ENCODE data around the gene DNAJB7.
"Not testable (repeated sequence)": the region's sequence is repeated elsewhere in the genome, so short reads cannot be mapped to it uniquely, and the experiment has no call there.

Gene DNAJB7

DNA sequence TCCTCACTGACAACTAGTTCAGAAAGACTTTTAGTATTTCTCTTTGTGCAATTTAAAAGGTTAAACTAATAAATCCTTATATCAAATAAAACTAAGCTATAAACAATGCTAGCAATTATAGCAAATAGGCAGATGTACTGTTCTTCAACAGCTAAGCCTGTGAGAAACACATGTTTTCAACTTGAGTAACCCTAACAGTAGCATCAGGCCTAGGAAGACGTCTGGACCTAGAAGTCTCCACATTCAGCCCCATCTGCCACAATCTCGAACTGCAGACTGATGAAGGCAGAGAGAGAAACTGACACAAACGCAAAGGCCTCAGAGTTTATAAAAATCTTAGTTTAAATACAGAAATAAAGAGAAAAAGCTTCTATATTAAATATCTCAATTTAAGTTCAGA, 8.0 kb downstream of the DNAJB7 start:
- no peak overlapping the region for H3K27ac ChIP-seq (ENCODE audit: low read depth, low read length)
- no peaks in the 10 kb centered on the region for H3K27me3 ChIP-seq (ENCODE audit: control insufficient read depth in 1 of 2, insufficient read depth in 2 of 2, low read length in 2 of 2)
- peak overlapping the region; percentile 30 to 50 for H3K4me3 ChIP-seq (ENCODE audit: low read depth in 1 of 2, low read length in 2 of 2)
- H3K9ac ChIP-seq (ENCODE audit: low read depth in 1 of 2, low read length in 2 of 2): peak overlapping the region; percentile 9 to 100
- no peaks in the 10 kb centered on the region for H3K9me3 ChIP-seq (ENCODE audit: control insufficient read depth in 1 of 2, low read length in 2 of 2)
- H3K36me3 ChIP-seq (ENCODE audit: control insufficient read depth in 1 of 2, insufficient read depth in 2 of 2, low read length in 2 of 2): peaks cover 9 to 16% of the 10 kb centered on the region in 2 donors
- H3K4me1 ChIP-seq (ENCODE audit: control insufficient read depth in 1 of 2, insufficient read depth in 2 of 2, low read length in 2 of 2): peaks cover 37 to 50% of the 10 kb centered on the region in 2 donors

DNA sequence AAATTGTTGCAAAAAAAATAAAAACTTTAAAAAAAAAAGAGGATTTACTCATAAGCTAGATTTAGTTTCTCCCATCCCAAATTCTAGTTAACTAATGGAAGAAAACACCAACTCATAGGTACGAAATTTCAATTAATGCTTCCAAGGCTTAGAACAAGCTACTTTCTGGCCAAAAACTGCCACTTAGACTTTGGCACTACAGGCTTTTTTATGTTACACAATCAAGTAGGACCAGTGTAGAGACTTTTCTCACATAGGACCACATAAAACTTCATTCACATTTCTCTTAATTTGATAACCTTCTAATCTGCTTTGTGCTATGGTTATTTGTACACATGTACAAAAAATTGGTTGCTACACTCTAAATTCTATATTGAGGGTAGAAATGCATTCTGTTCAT, 8.6 kb downstream of the DNAJB7 start:
- H3K27ac ChIP-seq (ENCODE audit: low read depth, low read length): no peak overlapping the region
- H3K9me3 ChIP-seq (ENCODE audit: control insufficient read depth in 1 of 2, low read length in 2 of 2): no peaks in the 10 kb centered on the region
- peak overlapping the region in 1 of 2 donors; percentile 30 for H3K4me3 ChIP-seq (ENCODE audit: low read depth in 1 of 2, low read length in 2 of 2)
- H3K4me1 ChIP-seq (ENCODE audit: control insufficient read depth in 1 of 2, insufficient read depth in 2 of 2, low read length in 2 of 2): peaks cover 37 to 47% of the 10 kb centered on the region in 2 donors
- no peaks in the 10 kb centered on the region for H3K27me3 ChIP-seq (ENCODE audit: control insufficient read depth in 1 of 2, insufficient read depth in 2 of 2, low read length in 2 of 2)
- H3K9ac ChIP-seq (ENCODE audit: low read depth in 1 of 2, low read length in 2 of 2): peak overlapping the region; percentile 9 to 100
- H3K36me3 ChIP-seq (ENCODE audit: control insufficient read depth in 1 of 2, insufficient read depth in 2 of 2, low read length in 2 of 2): peaks cover 13 to 23% of the 10 kb centered on the region in 2 donors

DNA sequence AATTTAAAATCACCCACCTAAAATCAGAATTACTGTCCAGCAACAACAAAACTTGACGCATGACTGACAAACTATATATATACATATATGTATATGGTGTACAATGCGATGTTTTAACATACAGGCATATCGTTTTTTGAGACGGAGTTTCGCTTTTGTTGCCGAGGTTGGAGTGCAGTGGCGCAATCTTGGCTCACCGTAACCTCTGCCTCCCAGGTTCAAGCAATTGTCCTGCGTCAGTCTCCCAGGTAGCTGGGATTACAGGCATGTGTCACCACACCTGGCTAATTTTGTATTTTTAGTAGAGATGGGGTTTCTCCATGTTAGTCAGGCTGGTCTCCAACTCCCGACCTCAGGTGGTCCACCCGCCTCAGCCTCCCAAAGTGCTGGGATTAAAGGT, 16.1 kb downstream of the DNAJB7 start:
- H3K4me3 ChIP-seq (ENCODE audit: low read depth in 1 of 2, low read length in 2 of 2); H3K4me1 ChIP-seq (ENCODE audit: control insufficient read depth in 1 of 2, insufficient read depth in 2 of 2, low read length in 2 of 2); H3K27ac ChIP-seq (ENCODE audit: low read depth, low read length); H3K9me3 ChIP-seq (ENCODE audit: control insufficient read depth in 1 of 2, low read length in 2 of 2); H3K9ac ChIP-seq (ENCODE audit: low read depth in 1 of 2, low read length in 2 of 2); H3K27me3 ChIP-seq (ENCODE audit: control insufficient read depth in 1 of 2, insufficient read depth in 2 of 2, low read length in 2 of 2): not testable (repeated sequence)
- H3K36me3 ChIP-seq (ENCODE audit: control insufficient read depth in 1 of 2, insufficient read depth in 2 of 2, low read length in 2 of 2): peaks cover 33 to 78% of the 10 kb centered on the region in 2 donors

DNA sequence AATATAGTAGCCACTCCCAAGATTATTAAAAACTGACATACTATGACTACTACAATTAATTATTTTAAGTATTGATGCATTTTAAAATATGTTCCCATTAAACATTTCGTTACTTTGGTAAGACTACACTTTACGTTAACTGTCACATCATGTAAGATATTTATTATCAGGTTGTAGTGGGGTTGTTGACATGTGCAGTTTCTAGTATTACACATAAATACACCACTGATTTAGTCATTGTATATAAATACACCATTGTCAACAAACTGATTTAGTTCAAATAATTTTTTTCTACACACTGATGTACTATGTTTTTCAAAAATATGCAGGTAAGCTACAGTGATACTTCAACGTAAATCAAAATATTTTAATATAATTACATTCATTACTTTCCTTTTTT, 17.0 kb downstream of the DNAJB7 start:
- H3K36me3 ChIP-seq (ENCODE audit: control insufficient read depth in 1 of 2, insufficient read depth in 2 of 2, low read length in 2 of 2): peaks cover 33 to 81% of the 10 kb centered on the region in 2 donors

DNA sequence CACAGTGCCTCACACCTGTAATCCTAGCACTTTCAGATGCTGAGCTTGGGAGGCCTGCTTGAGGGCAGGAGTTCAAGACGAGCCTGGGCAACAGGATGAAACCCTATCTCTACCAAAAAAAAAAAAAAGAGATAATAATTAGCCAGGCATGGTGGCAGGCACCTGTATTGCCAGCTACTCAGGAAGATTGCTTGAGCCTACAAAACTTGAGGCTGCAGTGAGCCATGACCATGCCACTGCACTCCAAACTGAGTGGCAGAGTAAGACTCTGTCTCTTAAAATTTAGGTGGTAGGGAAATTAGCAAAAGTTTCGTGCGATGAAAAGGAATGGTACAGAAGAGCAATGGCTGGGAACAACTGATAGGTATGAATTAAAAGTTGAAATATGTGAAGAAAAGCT, 23.4 kb downstream of the DNAJB7 start:
- no peaks in the 10 kb centered on the region for H3K4me1 ChIP-seq (ENCODE audit: control insufficient read depth in 1 of 2, insufficient read depth in 2 of 2, low read length in 2 of 2)
- H3K27me3 ChIP-seq (ENCODE audit: control insufficient read depth in 1 of 2, insufficient read depth in 2 of 2, low read length in 2 of 2): no peaks in the 10 kb centered on the region
- no peak overlapping the region for H3K9ac ChIP-seq (ENCODE audit: low read depth in 1 of 2, low read length in 2 of 2)
- no peak overlapping the region for H3K4me3 ChIP-seq (ENCODE audit: low read depth in 1 of 2, low read length in 2 of 2)
- H3K27ac ChIP-seq (ENCODE audit: low read depth, low read length): no peak overlapping the region
- no peaks in the 10 kb centered on the region for H3K9me3 ChIP-seq (ENCODE audit: control insufficient read depth in 1 of 2, low read length in 2 of 2)
- peaks cover 27 to 78% of the 10 kb centered on the region in 2 donors for H3K36me3 ChIP-seq (ENCODE audit: control insufficient read depth in 1 of 2, insufficient read depth in 2 of 2, low read length in 2 of 2)

More for the DNA sequence above, 17.0 kb downstream of the DNAJB7 start:
- Histone ChIP-seq H3K27ac (ENCODE audit: low read depth, low read length) (no peak overlapping the region), H3K9ac (ENCODE audit: low read depth in 1 of 2, low read length in 2 of 2) (no peak overlapping the region), H3K4me3 (ENCODE audit: low read depth in 1 of 2, low read length in 2 of 2) (no peak overlapping the region), H3K4me1 (ENCODE audit: control insufficient read depth in 1 of 2, insufficient read depth in 2 of 2, low read length in 2 of 2) (no peaks in the 10 kb centered on the region), H3K27me3 (ENCODE audit: control insufficient read depth in 1 of 2, insufficient read depth in 2 of 2, low read length in 2 of 2) (no peaks in the 10 kb centered on the region), H3K9me3 (ENCODE audit: control insufficient read depth in 1 of 2, low read length in 2 of 2) (no peaks in the 10 kb centered on the region)

DNA sequence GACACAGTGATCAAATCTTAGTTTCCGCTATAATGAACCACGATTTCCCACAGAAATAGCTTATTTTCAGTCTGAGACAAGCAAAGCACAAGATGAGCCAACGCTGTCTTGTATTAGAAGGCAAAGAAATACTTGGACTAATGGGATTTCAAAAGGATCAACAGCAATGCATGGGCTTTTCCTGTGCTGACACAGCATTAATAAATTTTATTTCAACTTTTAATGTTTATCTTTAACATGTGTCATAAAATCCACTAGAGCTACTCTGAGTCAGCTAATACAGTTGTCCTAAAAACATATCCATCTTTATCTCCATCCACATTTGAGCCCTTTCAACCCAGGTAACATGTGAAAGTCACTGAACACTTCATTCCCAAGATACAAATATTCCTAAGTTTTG, 27.3 kb downstream of the DNAJB7 start:
- H3K27me3 ChIP-seq (ENCODE audit: control insufficient read depth in 1 of 2, insufficient read depth in 2 of 2, low read length in 2 of 2): no peaks in the 10 kb centered on the region
- H3K36me3 ChIP-seq (ENCODE audit: control insufficient read depth in 1 of 2, insufficient read depth in 2 of 2, low read length in 2 of 2): peaks cover 26 to 79% of the 10 kb centered on the region in 2 donors

DNA sequence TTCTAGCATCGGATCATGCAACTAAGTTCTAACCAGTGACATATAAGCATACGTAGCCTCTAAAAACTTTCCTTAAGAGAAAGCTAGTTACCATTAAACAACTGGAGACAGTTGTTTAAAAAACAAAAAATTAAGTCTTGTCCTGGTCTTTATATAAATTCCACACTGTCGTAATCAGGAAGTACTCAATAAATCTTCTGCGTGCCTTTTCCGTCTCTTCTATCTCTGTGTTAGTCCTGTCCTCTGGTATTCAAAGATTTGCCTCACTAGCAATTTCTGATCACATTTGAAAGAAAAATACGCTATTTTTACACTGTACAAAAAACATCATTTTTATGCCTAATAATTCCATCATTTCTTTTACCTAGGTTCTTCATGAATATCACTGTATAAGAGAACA, 32.8 kb downstream of the DNAJB7 start:
- Histone ChIP-seq H3K27me3 (ENCODE audit: control insufficient read depth in 1 of 2, insufficient read depth in 2 of 2, low read length in 2 of 2) (no peaks in the 10 kb centered on the region), H3K36me3 (ENCODE audit: control insufficient read depth in 1 of 2, insufficient read depth in 2 of 2, low read length in 2 of 2) (peaks cover 14 to 49% of the 10 kb centered on the region in 2 donors), H3K9ac (ENCODE audit: low read depth in 1 of 2, low read length in 2 of 2) (no peak overlapping the region), H3K9me3 (ENCODE audit: control insufficient read depth in 1 of 2, low read length in 2 of 2) (no peaks in the 10 kb centered on the region), H3K27ac (ENCODE audit: low read depth, low read length) (no peak overlapping the region), H3K4me3 (ENCODE audit: low read depth in 1 of 2, low read length in 2 of 2) (no peak overlapping the region), H3K4me1 (ENCODE audit: control insufficient read depth in 1 of 2, insufficient read depth in 2 of 2, low read length in 2 of 2) (peaks cover 0 to 6% of the 10 kb centered on the region in 2 donors)

More for the DNA sequence above, 27.3 kb downstream of the DNAJB7 start:
- no peak overlapping the region for H3K4me3 ChIP-seq (ENCODE audit: low read depth in 1 of 2, low read length in 2 of 2)
- no peaks in the 10 kb centered on the region for H3K4me1 ChIP-seq (ENCODE audit: control insufficient read depth in 1 of 2, insufficient read depth in 2 of 2, low read length in 2 of 2)
- H3K9ac ChIP-seq (ENCODE audit: low read depth in 1 of 2, low read length in 2 of 2): no peak overlapping the region
- no peaks in the 10 kb centered on the region for H3K9me3 ChIP-seq (ENCODE audit: control insufficient read depth in 1 of 2, low read length in 2 of 2)
- H3K27ac ChIP-seq (ENCODE audit: low read depth, low read length): no peak overlapping the region

DNA sequence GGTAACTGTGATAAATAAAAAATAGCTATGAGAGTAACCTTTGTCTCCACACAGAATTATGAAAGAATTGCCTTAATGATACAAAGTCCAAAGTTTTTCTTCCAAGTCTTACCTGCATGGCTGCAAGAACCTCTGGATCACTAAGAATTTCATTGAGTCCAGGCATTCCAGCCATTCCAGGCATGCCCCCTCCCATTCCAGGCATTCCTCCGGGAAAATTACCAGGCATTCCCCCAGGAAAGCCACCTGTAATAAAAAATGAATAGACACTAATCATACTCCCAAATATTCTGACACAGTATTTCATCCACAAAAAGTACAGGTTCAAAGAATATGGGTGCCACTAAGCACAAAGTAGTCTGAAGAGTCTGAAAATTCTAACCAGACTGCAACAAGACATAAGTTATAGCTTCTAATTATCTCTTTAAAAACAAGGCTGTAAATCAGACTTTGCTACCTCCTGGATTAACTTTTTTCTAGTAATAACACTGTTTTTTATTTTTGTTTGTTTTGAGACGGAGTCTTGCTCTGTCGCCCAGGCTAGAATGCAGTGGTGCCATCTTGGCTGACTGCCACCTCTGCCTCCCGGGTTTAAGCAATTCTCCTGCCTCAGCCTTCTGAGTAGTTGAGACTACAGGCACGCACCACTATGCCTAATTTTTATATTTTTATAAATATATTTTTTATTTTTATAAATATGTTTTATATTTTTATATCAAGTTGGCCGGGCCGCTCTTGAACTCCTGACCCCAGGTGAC, 34.8 kb downstream of the DNAJB7 start:
- peaks cover 8 to 12% of the 10 kb centered on the region in 2 donors for H3K4me1 ChIP-seq (ENCODE audit: control insufficient read depth in 1 of 2, insufficient read depth in 2 of 2, low read length in 2 of 2)
- H3K36me3 ChIP-seq (ENCODE audit: control insufficient read depth in 1 of 2, insufficient read depth in 2 of 2, low read length in 2 of 2): peaks cover 14 to 36% of the 10 kb centered on the region in 2 donors
- H3K9me3 ChIP-seq (ENCODE audit: control insufficient read depth in 1 of 2, low read length in 2 of 2): no peaks in the 10 kb centered on the region
- no peak overlapping the region for H3K9ac ChIP-seq (ENCODE audit: low read depth in 1 of 2, low read length in 2 of 2)
- H3K27me3 ChIP-seq (ENCODE audit: control insufficient read depth in 1 of 2, insufficient read depth in 2 of 2, low read length in 2 of 2): no peaks in the 10 kb centered on the region
- no peak overlapping the region for H3K4me3 ChIP-seq (ENCODE audit: low read depth in 1 of 2, low read length in 2 of 2)
- H3K27ac ChIP-seq (ENCODE audit: low read depth, low read length): no peak overlapping the region

DNA sequence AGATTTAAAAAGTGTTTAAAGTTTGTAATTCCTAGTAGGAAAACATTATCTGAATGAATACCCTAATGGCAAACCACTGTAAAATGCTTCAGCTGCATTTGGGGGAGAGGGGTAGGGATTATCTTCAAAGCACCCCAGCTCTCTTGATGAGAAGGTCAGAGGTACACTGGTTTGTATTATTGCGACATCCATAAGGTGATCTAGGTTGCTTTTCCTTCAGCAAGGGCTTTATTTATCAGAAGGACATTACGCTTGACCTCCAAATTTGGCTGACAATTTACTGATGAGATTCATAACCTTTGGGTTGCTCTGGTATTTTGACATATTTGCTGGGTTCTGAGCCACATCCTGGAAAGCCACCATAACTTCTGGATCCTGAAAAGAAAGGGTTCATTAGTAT, 35.6 kb downstream of the DNAJB7 start:
- not testable (repeated sequence) for H3K27me3 ChIP-seq (ENCODE audit: control insufficient read depth in 1 of 2, insufficient read depth in 2 of 2, low read length in 2 of 2); H3K27ac ChIP-seq (ENCODE audit: low read depth, low read length); H3K9ac ChIP-seq (ENCODE audit: low read depth in 1 of 2, low read length in 2 of 2); H3K4me3 ChIP-seq (ENCODE audit: low read depth in 1 of 2, low read length in 2 of 2); H3K9me3 ChIP-seq (ENCODE audit: control insufficient read depth in 1 of 2, low read length in 2 of 2)
- Histone ChIP-seq H3K36me3 (ENCODE audit: control insufficient read depth in 1 of 2, insufficient read depth in 2 of 2, low read length in 2 of 2) (peaks cover 11 to 28% of the 10 kb centered on the region in 2 donors), H3K4me1 (ENCODE audit: control insufficient read depth in 1 of 2, insufficient read depth in 2 of 2, low read length in 2 of 2) (peaks cover 8 to 12% of the 10 kb centered on the region in 2 donors)

DNA sequence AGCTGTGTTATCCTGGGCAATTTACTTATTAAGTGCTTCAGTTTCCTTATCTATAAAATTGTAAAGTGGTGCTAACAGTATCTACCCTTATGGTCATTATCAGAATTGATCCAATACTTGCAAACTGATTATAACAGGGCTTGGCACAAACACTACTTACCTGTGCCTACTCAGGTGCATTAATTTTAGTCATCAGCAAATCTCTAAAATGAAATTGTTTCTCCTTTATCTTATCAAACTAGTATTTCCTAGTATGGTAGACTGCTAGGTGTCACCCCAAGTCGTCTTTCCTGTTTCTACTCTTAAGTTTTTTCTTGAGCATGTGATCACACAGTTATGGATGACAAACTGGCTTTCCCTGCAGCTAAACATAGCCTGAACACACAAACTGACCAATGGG, 38.5 kb downstream of the DNAJB7 start:
- H3K4me1 ChIP-seq (ENCODE audit: control insufficient read depth in 1 of 2, insufficient read depth in 2 of 2, low read length in 2 of 2): peaks cover 20 to 22% of the 10 kb centered on the region in 2 donors
- no peak overlapping the region for H3K9ac ChIP-seq (ENCODE audit: low read depth in 1 of 2, low read length in 2 of 2)
- no peak overlapping the region for H3K27ac ChIP-seq (ENCODE audit: low read depth, low read length)
- H3K9me3 ChIP-seq (ENCODE audit: control insufficient read depth in 1 of 2, low read length in 2 of 2): no peaks in the 10 kb centered on the region
- H3K27me3 ChIP-seq (ENCODE audit: control insufficient read depth in 1 of 2, insufficient read depth in 2 of 2, low read length in 2 of 2): no peaks in the 10 kb centered on the region
- H3K4me3 ChIP-seq (ENCODE audit: low read depth in 1 of 2, low read length in 2 of 2): no peak overlapping the region
- H3K36me3 ChIP-seq (ENCODE audit: control insufficient read depth in 1 of 2, insufficient read depth in 2 of 2, low read length in 2 of 2): peaks cover 0 to 3% of the 10 kb centered on the region in 2 donors
